Measurements from ENCODE around the gene ENPP1. TPM values are rescaled to one million over a fixed set of nuclear protein-coding genes. Genes with fewer than 3 reads are reported as not detected.
A peak's percentile ranks its signal among the peaks of the same experiment; 100 is the strongest.

Gene ENPP1
- total RNA-seq, 4 donors from 2014 or later = 4.1 to 7.6 (median 5.3) TPM

DNA sequence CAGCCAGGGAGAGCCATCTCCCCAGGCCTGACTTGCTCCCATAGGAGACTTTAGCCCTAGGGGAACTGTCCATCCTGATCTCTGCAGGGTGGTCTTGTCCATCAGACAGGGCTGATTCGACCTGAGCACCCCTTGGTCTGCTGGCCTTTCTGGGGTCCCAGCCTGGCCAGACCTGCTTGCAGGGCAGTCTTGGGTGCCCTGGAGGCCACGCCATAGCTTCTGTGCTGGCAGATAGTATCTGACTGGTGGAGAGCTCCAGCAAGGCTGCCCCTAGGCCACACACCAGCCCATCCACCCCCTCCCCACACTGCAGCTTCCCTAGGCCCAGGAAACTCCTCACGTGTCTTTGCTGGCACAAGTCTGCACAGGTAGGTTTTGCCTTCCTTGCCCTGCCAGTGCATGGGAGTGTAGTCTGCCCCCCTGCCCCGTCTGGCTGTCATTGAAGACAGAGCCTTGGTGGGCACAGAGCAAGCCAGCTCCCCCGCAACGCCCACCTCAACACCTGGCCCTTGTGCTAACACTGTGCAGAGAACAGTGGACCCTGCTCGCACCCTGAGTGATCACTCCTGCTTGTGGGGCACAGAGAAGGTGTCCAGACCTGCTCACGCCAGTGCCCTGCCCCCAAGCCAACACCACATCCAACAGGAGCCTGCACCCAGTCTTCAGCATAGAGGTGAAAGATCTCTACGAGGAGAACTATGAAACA is 111.0 kb downstream of the ENPP1 start:
- intact Hi-C loops (cut with DNase I; ENCODE audit: low total_unique reads) = no loop called here
- TF ChIP-seq POLR2A (IDR thresholded peaks at IDR 0.05) = no peak
- TF ChIP-seq, protein P1, sequence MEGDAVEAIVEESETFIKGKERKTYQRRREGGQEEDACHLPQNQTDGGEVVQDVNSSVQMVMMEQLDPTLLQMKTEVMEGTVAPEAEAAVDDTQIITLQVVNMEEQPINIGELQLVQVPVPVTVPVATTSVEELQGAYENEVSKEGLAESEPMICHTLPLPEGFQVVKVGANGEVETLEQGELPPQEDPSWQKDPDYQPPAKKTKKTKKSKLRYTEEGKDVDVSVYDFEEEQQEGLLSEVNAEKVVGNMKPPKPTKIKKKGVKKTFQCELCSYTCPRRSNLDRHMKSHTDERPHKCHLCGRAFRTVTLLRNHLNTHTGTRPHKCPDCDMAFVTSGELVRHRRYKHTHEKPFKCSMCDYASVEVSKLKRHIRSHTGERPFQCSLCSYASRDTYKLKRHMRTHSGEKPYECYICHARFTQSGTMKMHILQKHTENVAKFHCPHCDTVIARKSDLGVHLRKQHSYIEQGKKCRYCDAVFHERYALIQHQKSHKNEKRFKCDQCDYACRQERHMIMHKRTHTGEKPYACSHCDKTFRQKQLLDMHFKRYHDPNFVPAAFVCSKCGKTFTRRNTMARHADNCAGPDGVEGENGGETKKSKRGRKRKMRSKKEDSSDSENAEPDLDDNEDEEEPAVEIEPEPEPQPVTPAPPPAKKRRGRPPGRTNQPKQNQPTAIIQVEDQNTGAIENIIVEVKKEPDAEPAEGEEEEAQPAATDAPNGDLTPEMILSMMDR (IDR thresholded peaks at IDR 0.05) = no peak
- WGBS, 2 donors = 86 to 89% methylated on average over 9 of the region's 9 CpGs
- DNase-seq (ENCODE audit: low spot score in 2 of 2) = no peak
- no peak overlapping the region for H3K4me3 ChIP-seq (ENCODE audit: low read depth, poor library complexity, severe bottlenecking)

DNA sequence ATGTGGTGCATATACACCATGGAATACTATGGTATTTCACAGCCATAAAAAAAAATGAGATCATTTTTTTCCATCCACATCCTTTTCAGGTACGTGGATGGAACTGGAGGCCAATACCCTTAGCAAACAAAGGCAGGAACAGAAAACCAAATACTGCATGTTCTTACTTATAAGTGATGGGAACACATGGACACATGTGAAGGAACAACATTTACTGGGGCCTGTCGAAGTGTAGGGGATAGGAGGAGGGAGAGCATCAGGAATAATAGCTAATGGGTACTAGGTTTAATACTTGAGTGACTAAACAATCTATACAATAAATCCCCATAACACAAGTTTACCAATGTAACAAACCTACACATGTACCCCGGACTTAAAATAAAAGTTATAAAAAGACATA is 112.8 kb downstream of the ENPP1 start:
- 92% methylated on average over 3 of the region's 3 CpGs for WGBS, 2 donors
- no peak for DNase-seq (ENCODE audit: low spot score in 2 of 2)
- TF ChIP-seq POLR2A (IDR thresholded peaks at IDR 0.05) = no peak
- TF ChIP-seq, protein P1 (IDR thresholded peaks at IDR 0.05) = no peak
- intact Hi-C loops (cut with DNase I; ENCODE audit: low total_unique reads) = loop anchor here (10.0 kb wide), 2 partner anchors 304 to 344 kb away; no protein-coding TSS in a partner anchor
- H3K4me3 ChIP-seq (ENCODE audit: low read depth, poor library complexity, severe bottlenecking) = no peak overlapping the region

DNA sequence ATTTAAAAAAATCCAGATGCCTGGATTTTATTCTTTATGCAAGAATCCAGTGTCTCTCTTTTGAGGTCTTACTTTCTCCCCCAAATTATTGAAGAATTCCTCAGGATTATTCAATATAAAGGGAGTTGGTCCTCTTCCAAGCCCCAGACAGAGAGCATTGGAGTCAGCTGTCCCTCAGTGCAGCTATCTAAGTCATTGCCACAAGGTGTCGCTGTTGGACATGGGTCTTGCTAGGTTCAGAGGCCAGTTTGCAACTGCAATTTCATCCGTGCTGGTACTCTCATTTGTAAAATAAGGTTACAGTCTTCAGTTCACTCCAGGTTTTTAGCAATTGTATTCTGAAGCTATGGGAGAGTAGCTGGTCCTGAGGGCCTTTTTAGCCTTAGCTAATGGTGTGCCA is 115.5 kb downstream of the ENPP1 start:
- no peak overlapping the region for H3K4me3 ChIP-seq (ENCODE audit: low read depth, poor library complexity, severe bottlenecking)
- 11 to 23% methylated on average over 2 of the region's 2 CpGs for WGBS, 2 donors
- TF ChIP-seq POLR2A (IDR thresholded peaks at IDR 0.05) = no peak
- intact Hi-C loops (cut with DNase I; ENCODE audit: low total_unique reads) = loop anchor here (10.0 kb wide), 2 partner anchors 301 to 341 kb away; no protein-coding TSS in a partner anchor
- DNase-seq (ENCODE audit: low spot score in 2 of 2) = peak in 1 of 2 donors; percentile 29

DNA sequence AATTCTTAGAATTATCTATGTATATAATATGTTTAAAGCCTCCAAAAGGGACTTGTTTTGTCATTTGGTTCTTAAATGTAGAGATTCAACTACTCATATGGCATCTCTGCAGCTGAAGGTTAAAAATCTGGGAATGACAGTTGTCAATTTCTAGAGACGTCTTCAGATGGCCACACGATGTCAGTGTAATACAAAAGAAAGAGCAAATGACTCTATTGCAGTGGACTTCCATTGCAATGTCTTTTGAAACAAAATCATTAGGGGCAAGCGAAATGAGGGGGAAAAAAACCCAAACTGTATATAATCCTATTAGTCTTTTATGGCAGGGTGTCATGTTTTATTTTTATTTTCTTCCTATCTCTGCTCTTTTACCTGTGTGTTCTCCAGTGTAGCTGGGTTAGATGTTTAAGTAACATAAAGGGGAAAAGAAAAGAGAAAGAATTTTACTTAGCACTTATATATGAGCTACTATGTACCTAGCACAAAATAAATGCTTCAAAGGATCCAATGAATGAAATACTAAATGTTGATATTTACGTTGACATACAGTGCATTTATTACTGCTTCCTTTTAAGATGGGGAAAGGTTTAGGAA is 117.2 kb downstream of the ENPP1 start:
- intact Hi-C loops (cut with DNase I; ENCODE audit: low total_unique reads) = loop anchor here (10.0 kb wide), 2 partner anchors 300 to 340 kb away; no protein-coding TSS in a partner anchor
- no peak overlapping the region for H3K4me3 ChIP-seq (ENCODE audit: low read depth, poor library complexity, severe bottlenecking)
- WGBS, 2 donors = 18 to 22% methylated on average over 4 of the region's 4 CpGs
- no peak for TF ChIP-seq POLR2A (IDR thresholded peaks at IDR 0.05)
- TF ChIP-seq, protein P1 (IDR thresholded peaks at IDR 0.05) = no peak
- DNase-seq (ENCODE audit: low spot score in 2 of 2) = no peak

DNA sequence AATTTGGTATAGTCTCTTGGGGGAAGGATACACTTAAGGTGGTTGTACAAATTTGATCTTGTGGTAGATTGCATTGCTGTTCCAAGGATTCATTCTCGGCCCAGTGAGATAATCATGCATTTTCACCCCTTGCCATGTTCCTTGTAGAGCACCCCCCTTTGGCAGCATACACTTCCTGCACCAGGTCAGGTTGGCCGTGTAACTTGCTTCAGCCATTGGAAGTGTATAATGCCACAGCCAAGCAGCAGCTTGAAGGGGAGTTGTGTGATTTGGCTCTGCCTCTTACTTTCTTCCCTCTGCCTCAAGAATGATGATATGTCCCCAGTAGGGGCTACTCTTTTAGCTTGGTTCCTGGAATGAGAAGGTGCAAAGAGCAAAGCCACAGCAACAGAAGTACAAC is 121.4 kb downstream of the ENPP1 start:
- 94 to 98% methylated on average over 2 of the region's 2 CpGs for WGBS, 2 donors
- intact Hi-C loops (cut with DNase I; ENCODE audit: low total_unique reads) = loop anchor here (10.0 kb wide), 2 partner anchors 296 to 336 kb away; no protein-coding TSS in a partner anchor
- H3K4me3 ChIP-seq (ENCODE audit: low read depth, poor library complexity, severe bottlenecking) = no peak overlapping the region
- DNase-seq (ENCODE audit: low spot score in 2 of 2) = no peak
- TF ChIP-seq, protein P1 (IDR thresholded peaks at IDR 0.05) = no peak
- TF ChIP-seq POLR2A (IDR thresholded peaks at IDR 0.05) = no peak

DNA sequence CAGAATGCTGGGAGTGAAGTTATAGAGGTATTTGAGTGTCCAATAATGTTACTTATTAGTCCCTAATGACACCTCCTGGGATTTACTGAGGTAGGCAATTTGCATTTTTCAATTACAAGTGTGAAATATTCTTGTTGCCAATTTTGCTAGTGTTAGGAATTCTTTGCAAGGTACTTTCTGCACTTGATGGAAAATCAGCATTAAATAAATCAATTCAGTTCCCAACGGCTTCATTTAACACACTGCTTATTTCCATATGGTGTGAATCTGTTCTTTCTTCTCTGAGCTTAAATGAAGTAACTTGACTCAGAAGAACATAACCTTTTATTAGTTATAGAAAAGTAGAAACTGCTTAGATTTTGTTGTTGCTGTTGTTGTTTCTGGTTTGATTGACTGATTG is 122.2 kb downstream of the ENPP1 start:
- H3K4me3 ChIP-seq (ENCODE audit: low read depth, poor library complexity, severe bottlenecking) = no peak overlapping the region
- no peak for DNase-seq (ENCODE audit: low spot score in 2 of 2)
- 72 to 81% methylated on average over 1 of the region's 1 CpG for WGBS, 2 donors
- intact Hi-C loops (cut with DNase I; ENCODE audit: low total_unique reads) = loop anchor here (10.0 kb wide), 2 partner anchors 295 to 335 kb away; no protein-coding TSS in a partner anchor
- TF ChIP-seq, protein P1 (IDR thresholded peaks at IDR 0.05) = no peak
- TF ChIP-seq POLR2A (IDR thresholded peaks at IDR 0.05) = no peak

Data from lower leg skin (tissue), 4 donors.